Fibroblast of skin of left biceps (primary cell): ENCODE measurements around the gene BTF3L4.
A peak's percentile ranks its signal among the peaks of the same experiment; 100 is the strongest.
"Not testable (repeated sequence)": the region's sequence is repeated elsewhere in the genome, so short reads cannot be mapped to it uniquely, and the experiment has no call there.

Experiments
- DNase-seq, 2 experiments: peaks; one replicate each; pipeline ENCODE4 v3.0.0-alpha.2; 2013; ENCODE audit warnings: low read depth in 2 of 2

BTF3L4 gene

DNA sequence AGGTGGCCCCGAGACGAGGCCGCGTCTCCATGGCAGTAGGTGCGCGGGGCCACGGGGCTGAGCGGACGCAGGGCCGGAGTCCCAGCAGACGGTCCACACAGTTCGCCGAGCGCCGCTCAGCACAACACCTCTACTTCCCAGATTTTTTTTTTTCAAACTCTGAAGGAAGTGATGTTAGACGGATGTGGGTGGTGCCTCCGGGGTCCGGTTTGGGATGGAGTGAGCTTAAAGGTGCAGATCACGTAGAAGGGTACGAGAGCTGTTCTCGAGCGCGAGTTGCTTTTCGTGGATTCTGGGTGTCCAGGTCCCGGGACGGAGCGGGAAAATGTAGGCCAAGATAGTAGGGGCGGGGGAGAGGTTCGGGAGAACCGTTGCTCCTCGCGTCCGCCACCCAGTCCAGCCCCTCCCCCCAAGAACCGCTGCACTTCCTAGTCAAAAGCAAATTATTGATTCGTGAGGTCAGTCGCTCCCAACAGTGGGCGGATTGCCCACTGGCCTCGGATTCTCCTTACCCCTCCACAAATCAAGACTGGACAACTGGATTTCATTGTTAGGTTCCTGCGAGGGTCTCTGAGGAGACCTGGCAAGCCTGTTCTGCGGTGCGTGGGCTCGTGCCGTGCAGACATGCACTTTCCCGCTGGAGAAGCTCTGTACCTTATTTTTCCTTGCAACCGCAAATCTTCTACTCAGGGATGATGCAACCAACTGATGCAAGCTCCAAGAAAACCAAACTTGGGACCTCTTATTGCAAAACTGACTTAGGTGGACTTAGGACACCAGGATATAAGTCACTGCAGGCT is 829 bp upstream of the BTF3L4 start, which contains the start of gene TXNDC12:
Gene TXNDC12 (minus strand): TSS at position 126 of the 800 bp plus-strand sequence. CDS start 95 bp downstream, at position 31.
- peak; percentile 67 to 71 for DNase-seq

DNA sequence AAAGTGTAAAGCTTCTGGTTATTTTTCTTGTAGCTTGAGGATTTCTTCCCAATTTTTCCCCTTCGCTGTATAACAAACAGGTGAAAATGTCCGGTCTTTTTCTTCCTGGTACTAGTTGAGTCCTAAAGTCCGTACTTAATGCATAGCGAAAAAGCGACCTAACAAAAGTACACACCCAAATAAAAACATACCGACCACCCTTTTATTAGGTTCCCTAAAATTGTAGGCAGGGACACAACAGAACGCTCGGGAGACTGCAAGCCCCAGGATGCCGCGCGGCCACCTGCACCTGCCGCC is 281 bp upstream of the BTF3L4 start:
- no peak for DNase-seq

DNA sequence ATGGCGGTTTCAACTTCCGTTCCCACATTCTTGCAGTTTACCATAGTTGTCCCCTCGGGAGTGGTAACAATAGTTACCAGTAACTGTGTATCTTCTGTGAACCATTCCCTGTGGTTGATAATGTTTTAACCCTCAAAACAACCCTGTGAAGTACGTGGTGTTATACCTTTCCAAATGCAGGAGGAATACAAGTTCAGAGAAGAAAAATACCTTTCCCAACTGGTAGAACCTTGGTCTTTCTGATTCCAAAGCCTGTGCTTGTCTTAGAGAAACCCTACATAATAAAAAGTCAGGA is 789 bp downstream of the BTF3L4 start:
- peak in 1 of 2 experiments; percentile 15 for DNase-seq

DNA sequence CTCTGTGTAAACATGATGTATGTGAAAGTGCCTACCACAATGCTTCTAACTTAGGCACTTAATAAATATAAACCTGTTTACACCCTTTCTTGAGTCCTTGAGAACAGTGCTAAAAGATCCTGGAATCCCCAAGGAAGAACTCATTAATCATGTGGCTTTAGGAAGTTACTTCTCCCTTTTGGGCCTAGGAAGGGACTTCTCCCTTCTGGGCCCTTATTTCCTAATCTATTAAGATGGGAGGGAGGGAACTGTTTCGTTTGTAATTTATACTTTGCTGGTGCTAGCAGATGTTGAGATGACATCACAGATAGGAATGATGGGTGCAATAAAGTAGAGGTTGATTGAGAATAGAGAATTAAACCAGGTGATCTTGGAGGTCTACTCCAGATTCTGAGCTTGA is 1.2 kb downstream of the BTF3L4 start:
- DNase-seq = no peak

DNA sequence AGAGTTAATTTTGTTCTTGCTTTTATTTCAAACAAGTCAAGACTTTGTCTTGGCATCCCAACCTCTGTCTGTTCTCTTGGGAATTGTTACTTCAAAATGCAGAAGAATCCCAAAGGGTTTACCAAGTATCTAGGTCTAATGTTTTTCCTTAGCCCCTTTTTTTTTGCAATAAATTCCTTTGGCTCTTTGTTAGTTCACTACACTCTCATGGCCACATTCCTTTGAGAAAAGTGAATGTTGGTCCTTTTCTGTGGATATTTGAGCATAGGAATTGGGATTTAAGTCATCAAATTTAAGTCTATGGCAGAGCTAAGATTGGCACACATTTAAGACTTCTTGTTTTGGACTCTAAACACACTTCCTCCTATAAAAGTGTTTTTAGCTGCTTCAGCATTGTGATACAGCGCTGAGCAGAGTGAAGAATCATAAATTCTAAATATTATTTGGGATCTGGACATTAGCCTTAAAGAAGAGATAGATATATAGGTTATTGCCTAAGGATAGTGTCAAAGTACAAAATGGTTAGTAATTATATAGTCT is 1.9 kb downstream of the BTF3L4 start:
- DNase-seq = no peak

DNA sequence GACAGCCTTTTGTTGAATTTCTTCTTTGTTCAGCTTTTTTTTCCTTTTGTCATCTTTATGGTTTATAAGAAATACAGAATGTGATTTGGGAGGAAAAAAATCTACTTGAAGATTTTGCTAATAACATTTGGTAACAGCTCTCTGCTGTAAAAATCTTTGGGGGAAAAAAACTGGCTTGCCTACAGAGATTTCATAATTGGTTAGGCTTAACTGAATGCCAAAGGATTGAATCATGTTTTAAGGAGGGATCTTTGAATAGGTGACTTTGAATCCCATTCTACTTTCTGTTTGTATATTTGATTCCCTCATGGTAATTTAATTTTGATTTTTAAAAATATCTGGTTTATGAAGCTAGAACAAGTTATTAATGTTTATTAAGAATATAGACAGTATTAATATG is 3.2 kb downstream of the BTF3L4 start:
- peak; percentile 24 to 42 for DNase-seq

DNA sequence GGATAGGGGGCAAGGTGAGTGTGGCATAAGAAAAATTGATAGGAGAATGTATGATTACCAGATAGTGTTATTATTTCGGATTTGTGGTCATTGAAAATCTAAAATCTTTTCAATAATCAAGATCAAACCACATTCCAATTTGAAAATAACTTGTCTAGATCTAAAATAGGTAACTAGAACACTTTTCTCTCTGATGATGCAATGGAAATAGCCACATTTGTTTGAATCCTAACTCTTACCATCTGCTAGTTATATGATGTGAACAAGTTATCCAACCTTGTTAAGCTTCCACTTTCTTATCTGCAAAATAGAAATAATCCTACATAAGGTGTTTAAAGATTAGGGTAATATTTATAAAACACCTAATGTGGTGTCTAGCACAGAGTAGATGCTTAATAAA is 3.8 kb downstream of the BTF3L4 start:
- DNase-seq = no peak

DNA sequence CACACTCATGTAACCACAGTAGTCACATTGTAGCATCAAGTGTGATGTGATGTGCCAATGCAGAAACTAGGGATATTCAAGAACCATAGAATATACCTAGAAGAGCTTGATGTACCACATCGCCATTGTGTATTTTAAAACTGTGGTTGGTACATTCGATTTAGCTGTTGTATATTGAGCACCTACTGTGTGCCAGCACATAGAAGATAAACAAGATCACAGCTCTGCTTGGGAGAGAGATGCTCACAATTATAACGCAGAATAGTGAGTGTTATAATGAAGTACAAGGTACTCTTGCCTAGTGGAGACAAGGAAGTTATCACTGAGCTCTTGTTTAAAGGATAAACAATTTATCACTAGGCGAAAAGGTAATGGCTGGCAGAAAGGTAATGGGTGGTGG is 4.7 kb downstream of the BTF3L4 start:
- DNase-seq = no peak

DNA sequence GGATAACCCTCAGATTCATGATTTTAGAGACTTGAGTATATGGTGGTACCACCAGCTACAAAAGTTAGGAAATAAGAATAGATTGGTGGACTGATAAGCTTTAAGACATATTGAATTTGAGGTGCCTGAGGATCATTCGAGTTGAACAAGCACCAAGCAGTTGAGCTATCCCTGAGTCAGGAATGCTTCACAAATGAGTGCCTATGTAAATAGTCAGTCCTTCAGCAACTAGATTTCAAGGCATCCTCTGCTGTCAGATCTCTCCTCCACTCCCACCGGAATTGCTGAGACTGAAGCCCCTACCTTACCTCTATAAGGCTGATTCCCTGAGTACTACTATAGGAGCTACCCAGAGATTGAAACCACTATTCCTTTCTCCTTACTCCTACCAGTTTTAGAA is 7.1 kb downstream of the BTF3L4 start:
- DNase-seq = no peak

DNA sequence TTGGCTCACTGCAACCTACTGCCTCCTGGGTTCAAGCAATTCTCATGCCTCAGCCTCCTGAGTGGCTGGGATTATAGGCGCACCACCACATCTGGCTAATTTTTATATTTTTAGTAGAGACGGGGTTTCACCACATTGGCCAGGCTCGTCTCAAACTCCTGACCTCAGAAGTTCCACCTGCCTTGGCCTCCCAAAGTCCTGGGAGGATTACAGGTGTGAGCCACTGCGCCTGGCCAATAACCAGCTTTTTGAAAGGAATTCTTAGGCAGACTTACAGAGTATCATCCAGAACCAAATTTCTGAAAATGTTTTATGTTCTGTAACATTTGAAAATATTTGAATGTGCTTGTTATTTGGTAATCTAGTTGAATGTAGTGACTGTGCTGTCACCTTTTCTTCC is 14.6 kb downstream of the BTF3L4 start:
- DNase-seq = no peak

DNA sequence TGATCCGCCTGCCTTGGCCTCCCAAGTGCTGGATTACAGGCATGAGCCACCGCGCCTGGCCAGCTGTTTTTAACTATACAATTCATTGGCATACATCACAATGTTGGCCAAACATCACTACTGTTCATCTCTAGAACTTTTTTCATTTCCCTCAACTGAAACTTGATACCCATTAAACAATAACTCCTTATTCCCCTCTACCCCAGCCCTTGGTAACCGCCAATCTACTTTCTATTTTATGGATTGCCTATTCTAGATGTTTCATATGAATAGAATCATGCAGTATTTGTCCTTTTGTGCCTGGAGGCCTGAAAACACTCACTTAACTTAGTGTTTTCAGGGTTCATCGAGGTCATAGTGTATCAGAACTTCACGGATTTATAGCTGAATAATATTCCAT is 16.2 kb downstream of the BTF3L4 start:
- DNase-seq = no peak

DNA sequence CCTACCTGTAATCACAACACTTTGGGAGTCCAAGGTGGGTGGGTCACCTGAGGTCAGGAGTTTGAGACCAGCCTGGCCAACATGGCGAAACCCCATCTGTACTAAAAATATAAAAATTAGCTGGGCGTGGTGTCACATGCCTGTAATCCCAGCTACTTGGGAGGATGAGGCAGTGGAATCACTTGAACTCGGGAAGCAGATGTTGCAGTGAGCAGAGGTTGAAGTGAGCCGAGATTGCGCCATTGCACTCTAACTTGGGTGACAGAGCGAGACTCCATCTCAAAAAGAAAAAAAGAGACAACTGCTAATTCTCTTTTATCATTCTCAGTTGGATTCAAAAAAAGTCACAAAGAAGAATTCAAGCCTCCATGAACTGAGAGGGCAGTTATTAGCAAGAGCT is 21.2 kb downstream of the BTF3L4 start:
- not testable (repeated sequence) for DNase-seq

DNA sequence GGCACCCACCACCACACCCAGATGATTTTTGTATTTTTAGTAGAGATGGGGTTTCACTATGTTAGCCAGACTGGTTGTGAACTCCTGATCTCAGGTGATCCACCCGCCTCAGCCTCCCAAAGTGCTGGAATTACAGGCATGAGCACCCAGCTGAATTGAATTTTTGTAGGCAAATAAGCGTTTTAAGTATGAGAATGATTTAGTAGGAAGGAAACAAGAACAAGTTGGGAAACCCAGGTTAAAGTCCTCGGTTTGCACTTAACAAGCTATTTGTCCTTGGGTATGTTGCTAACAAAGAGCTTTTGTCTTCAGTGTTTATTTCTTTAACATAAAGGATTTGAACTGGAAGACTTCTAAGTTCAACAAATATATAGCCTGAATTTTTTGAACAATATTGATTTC is 23.9 kb downstream of the BTF3L4 start:
- no peak for DNase-seq

DNA sequence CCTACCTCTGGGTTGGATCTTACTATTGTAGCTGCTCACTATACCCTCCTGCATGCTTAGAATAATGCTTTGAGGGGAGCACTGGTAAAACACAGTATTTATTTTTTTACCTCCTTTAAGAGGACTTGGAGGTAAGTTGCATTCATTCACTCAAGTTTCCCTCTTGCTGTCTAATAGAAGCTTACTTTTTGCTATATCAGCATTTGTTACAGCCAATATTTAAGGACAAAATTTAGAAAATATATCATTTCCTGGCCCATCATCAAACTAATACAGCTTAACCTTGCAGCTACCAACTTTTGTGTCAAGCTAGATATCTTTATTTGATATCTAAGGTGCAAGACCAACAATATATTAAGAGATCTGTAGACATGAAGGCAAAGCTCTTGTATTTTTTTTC is 31.8 kb downstream of the BTF3L4 start:
- not testable (repeated sequence) for DNase-seq

DNA sequence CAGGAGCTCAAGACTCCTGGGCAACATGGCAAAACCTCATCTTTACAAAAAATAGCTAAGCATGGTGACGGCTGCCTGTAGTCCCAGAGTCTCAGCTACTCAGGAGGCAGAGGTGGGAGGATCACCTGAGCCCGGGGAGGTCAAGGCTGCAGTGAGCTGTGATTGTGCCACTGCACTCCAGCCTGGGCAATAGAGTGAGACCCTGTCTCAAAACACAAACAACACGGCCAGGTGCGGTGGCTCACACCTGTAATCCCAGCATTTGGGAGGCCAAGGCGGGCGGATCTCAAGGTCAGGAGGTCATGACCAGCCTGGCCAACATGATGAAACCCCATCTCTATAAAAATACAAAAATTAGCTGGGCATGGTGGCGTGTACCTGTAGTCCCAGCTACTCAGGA is 38.2 kb downstream of the BTF3L4 start:
- DNase-seq = not testable (repeated sequence)

DNA sequence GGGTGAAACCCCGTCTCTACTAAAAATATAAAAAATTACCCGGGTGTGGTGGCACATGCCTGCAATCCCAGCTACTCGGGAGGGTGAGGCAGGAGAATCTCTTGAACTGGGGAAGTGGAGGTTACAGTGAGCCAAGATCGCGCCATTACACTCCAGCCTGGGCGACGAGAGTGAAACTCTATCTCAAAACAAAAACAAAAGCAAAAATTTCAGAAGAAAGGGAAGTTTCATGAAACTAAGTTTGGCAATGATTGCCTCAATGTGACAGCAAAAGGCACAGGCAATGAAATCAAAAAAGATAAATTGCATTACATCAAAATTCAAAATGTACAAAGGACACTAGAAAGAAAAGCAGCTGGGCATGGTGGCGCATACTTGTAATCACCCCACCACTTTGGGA is 40.1 kb downstream of the BTF3L4 start:
- DNase-seq = no peak

DNA sequence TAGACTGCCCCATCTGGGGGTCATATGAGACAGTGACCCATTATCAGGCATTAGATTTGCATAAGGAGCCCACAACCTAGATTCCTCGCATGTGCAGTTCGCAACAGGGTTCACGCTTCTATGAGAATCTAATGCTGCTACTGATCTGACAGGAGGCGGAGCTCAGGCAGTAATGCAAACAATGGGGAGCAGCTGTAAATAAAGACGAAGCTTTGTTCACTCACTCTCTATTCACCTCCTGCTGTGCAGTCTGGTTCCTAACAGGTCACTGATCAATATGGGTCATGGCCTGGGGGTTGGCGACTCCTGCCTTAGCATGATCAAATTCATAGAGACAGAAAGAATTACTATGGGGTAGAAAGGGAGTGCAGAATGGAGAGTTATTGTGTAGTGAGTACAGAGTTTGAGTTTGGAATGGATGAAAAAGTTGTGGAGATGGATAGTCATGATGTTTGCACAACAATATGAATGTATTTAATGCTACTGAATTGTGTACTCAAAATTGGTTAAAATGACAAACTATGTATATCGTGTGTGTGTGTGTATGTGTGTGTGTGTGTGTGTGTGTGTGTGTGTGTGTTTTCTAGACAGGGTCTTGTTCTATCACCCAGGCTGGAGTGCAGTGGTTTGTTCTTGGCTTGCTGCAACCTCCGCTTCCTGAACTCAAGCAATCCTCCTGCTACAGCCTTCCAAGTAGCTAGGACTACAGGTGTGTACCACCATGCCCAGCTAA is 42.2 kb downstream of the BTF3L4 start:
- no peak for DNase-seq

DNA sequence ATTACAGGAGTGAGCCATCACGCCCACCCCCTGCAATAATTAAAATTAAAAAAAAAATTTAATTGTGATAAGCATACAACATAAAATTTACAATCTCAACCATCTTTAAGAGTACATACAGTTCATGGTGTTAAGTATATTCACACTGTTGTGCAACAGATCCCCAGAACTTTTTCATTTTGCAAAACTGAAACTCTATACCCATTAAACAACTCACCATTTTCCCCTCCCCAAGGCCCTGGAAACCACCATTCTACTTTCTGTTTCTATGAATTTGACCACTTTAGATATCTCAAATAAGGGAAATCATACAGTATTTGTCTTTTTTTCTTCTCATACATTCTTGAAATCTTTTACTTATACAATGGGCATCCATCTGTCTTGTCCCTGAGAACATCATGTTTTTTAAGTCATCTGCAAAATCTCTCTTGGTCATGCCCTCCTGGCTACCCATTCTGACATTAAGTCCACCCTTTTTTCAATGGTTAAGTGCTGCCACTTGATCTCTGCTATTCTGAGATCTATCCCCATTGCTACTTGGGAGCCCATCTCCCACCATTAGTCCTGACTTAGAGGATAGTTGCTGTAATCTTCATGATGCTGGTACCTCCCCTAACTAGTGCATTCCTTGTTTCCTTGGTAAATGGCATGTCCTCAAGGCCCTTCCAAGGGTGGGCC is 46.4 kb downstream of the BTF3L4 start:
- DNase-seq = no peak

DNA sequence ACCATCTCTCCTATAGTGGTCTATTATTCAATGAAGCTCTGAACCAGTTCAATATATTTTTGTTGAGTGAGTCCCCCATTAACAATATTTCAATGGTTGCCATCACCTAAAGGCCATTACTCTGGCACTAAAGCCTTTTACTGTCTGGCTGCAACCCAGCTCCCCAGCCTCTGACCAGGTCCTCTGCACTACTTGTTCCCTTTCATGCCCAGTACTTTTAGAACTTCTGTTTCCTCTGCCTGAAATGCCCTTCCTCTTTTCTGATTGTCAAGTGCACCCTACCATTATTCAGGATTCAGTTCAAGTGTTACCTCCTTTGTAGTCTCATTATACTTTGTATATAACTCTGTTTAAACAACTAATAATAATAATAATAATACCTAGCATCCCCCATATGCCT is 55.4 kb downstream of the BTF3L4 start:
- DNase-seq = no peak

DNA sequence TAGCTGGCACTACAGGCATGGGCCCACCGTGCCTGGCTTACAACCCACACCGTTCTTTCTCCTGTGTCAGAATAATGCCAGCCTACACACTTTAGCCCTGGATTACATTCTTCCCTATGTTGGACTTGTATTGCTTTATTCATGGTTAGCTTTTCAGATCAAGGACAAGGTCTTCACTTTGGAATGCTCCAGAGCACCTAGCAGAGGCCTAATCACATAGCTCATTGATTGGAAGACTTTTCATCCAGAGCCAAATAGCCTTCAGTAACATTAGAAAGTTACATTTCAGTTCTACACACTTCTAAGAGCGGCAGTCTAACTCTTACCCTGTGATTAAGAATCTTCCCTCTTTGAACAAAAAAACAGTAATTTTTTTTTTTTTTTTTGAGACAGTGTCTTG is 56.4 kb downstream of the BTF3L4 start:
- DNase-seq = no peak

DNA sequence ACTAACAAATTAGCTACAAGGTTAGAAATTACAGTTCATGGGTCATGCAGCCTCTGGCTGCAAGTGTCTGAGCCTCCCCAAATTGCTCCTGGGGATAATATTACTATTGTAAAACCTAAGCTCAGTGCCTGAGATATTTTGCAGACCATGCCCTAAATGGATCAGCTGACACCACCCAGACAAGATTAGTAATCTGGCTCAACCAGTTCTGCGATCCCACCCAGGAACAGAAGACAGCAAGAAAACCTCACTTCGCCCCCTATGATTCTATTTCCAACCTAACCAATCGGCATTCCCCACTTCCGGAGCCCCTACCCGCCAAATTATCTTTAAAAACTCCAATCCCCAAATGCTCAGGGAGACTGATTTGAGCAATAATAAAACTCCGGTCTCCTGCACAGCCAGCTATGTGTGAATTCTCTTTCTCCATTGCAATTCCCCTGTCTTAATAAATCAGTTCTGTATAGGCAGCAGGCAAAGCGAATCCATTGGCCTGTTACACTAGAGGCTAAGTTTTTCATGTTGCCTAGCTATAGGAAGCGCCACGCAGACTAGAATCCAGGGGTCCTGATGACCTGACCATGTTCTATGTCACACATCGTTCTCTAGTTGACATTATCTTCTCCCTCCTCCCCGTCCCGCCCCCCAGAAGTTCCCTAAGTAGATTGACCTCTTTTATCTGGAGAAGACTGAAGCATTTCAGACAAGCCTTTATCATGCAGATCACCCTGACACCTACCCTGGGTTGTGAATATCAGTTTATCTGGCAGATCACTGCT is 63.4 kb downstream of the BTF3L4 start:
- no peak for DNase-seq

DNA sequence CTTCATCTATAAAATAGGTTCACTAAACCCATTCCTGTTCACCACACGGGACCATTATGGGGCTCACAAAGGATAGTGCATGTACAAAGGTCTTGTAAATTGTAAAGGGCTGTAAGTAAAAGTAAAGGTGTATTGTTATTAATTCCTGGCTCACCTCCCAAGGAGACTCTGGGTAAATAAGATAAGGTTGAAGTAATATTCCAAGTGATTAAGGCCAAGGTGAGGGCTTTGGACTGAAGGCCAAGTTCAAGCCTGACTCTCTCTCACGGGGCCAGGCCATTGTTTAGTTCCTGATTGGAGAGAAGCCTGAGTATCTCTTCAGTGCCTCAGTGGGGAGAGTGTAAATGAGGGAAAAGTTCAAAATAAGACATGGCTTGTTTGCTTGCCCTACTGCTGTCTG is 66.3 kb downstream of the BTF3L4 start:
- DNase-seq = no peak
